SK-N-SH treated with all-trans-retinoic acid at 6 μM for 48 hours (cell line): ENCODE data around the gene PAX3.

Experiments used
- ATAC-seq: fragments of 200-7000 bp; cut with Tn5 transposase; 3 replicates; pipeline ENCODE4 v1.9.1; 2020; ENCODE audit warnings: mild to moderate bottlenecking, moderate library complexity
- ARNTL ChIP-seq: fragments of 450-650 bp; formaldehyde crosslinking; IDR thresholded peaks from 2 replicates; pipeline ENCODE4 v1.5.0; 2020; ENCODE audit warnings: low read depth, mild to moderate bottlenecking, moderate library complexity, borderline replicate concordance
- CREB5 ChIP-seq: fragments of 250-450 bp; sonication (Bioruptor Pico); IDR thresholded peaks from 2 replicates; pipeline ENCODE4 v1.5.1; 2020; ENCODE audit warnings: low read depth, mild to moderate bottlenecking, moderate library complexity
- CSDC2 ChIP-seq: fragments of 250-450 bp; sonication (Bioruptor Pico); IDR thresholded peaks from 2 replicates; pipeline ENCODE4 v1.5.0; 2020; ENCODE audit warnings: mild to moderate bottlenecking, moderate library complexity
- CSRNP3 ChIP-seq: fragments of 250-450 bp; sonication (Bioruptor Pico); IDR thresholded peaks from 2 replicates; pipeline ENCODE4 v1.5.1; 2021; ENCODE audit warnings: mild to moderate bottlenecking, moderate library complexity
- GLIS3 ChIP-seq: fragments of 250-450 bp; sonication (Bioruptor Pico); IDR thresholded peaks from 2 replicates; pipeline ENCODE4 v1.5.0; 2020; ENCODE audit warnings: mild to moderate bottlenecking, moderate library complexity
- ISL1 ChIP-seq: fragments of 250-450 bp; sonication (Bioruptor Pico); IDR thresholded peaks from 2 replicates; pipeline ENCODE4 v2.1.2; 2022; ENCODE audit warnings: mild to moderate bottlenecking, moderate library complexity
- OSR1 ChIP-seq: fragments of 250-450 bp; sonication (Bioruptor Pico); IDR thresholded peaks from 2 replicates; pipeline ENCODE4 v1.8.0; 2022; ENCODE audit warnings: moderate library complexity, mild to moderate bottlenecking, inconsistent platforms
- PATZ1 ChIP-seq: fragments of 250-450 bp; sonication (Bioruptor Pico); IDR thresholded peaks from 2 replicates; pipeline ENCODE4 v1.8.0; 2020; ENCODE audit warnings: mild to moderate bottlenecking, moderate library complexity, borderline replicate concordance
- POU6F1 ChIP-seq: fragments of 250-450 bp; sonication (Bioruptor Pico); IDR thresholded peaks from 2 replicates; pipeline ENCODE4 v1.8.0; 2021; ENCODE audit warnings: low read depth, mild to moderate bottlenecking, moderate library complexity, borderline replicate concordance
- TCF4 ChIP-seq: fragments of 250-450 bp; sonication (Bioruptor Pico); IDR thresholded peaks from 2 replicates; pipeline ENCODE4 v1.8.0; 2021; ENCODE audit warnings: mild to moderate bottlenecking, moderate library complexity, borderline replicate concordance
- TOX ChIP-seq: fragments of 250-450 bp; sonication (Bioruptor Pico); IDR thresholded peaks from 2 replicates; pipeline ENCODE4 v1.8.0; 2021; ENCODE audit warnings: mild to moderate bottlenecking, moderate library complexity, borderline replicate concordance
- TSHZ2 ChIP-seq: fragments of 250-450 bp; sonication (Bioruptor Pico); IDR thresholded peaks from 2 replicates; pipeline ENCODE4 v1.5.0; 2020; ENCODE audit warnings: mild to moderate bottlenecking, moderate library complexity
- ZC3H10 ChIP-seq: fragments of 250-450 bp; sonication (Bioruptor Pico); IDR thresholded peaks from 2 replicates; pipeline ENCODE4 v1.5.1; 2021; ENCODE audit warnings: mild to moderate bottlenecking, moderate library complexity
- ZFP3 ChIP-seq: fragments of 250-450 bp; sonication (Bioruptor Pico); IDR thresholded peaks from 2 replicates; pipeline ENCODE4 v1.5.0; 2020; ENCODE audit warnings: mild to moderate bottlenecking, moderate library complexity
- ZFP30 ChIP-seq: fragments of 450-650 bp; formaldehyde crosslinking; IDR thresholded peaks from 2 replicates; pipeline ENCODE4 v1.5.0; 2022; ENCODE audit warnings: mild to moderate bottlenecking, moderate library complexity
- ZNF8 ChIP-seq: fragments of 450-650 bp; formaldehyde crosslinking; IDR thresholded peaks from 2 replicates; pipeline ENCODE4 v1.5.0; 2020; ENCODE audit warnings: mild to moderate bottlenecking, moderate library complexity

The PAX3 gene

GRCh38 chr2:222283634-222284033 lies 15.2 kb downstream of the PAX3 start (continued):
- TF ChIP-seq TSHZ2 (CRISPR knock-in tag) (no peak), ZC3H10 (CRISPR knock-in tag) (no peak), CSRNP3 (no peak)

GRCh38 chr2:222281506-222281905 lies 17.3 kb downstream of the PAX3 start:
- TF ChIP-seq PATZ1 (CRISPR knock-in tag): no peak
- TF ChIP-seq ARNTL (CRISPR knock-in tag): no peak
- TF ChIP-seq CSDC2 (CRISPR knock-in tag): no peak
- TF ChIP-seq ZFP30 (CRISPR knock-in tag): no peak
- TF ChIP-seq POU6F1 (CRISPR knock-in tag): no peak
- no peak for TF ChIP-seq ZFP3 (CRISPR knock-in tag)
- no peak for TF ChIP-seq CREB5 (CRISPR knock-in tag)
- TF ChIP-seq ZNF8 (CRISPR knock-in tag): no peak
- no peak for TF ChIP-seq TCF4 (CRISPR knock-in tag)
- ATAC-seq: no peak

- no peak for ATAC-seq
- no peak for TF ChIP-seq CSDC2 (CRISPR knock-in tag)
- no peak for TF ChIP-seq CREB5 (CRISPR knock-in tag)
- TF ChIP-seq OSR1 (CRISPR knock-in tag): no peak
- no peak for TF ChIP-seq ZFP3 (CRISPR knock-in tag)
- TF ChIP-seq TOX (CRISPR knock-in tag): no peak
- no peak for TF ChIP-seq ISL1 (CRISPR knock-in tag)
- TF ChIP-seq GLIS3 (CRISPR knock-in tag): no peak
- no peak for TF ChIP-seq POU6F1 (CRISPR knock-in tag)
- TF ChIP-seq PATZ1 (CRISPR knock-in tag): no peak
- TF ChIP-seq ZFP30 (CRISPR knock-in tag): no peak
- no peak for TF ChIP-seq TCF4 (CRISPR knock-in tag)
- TF ChIP-seq ZC3H10 (CRISPR knock-in tag): no peak
Observed at GRCh38 chr2:222280795-222281194, 18.0 kb downstream of the PAX3 start.
